CD4-positive, alpha-beta T cell (primary cell): ENCODE results near the gene DKK3. TPM values are rescaled to one million over a fixed set of nuclear protein-coding genes. Genes with fewer than 3 reads are reported as not detected.
A peak's percentile ranks its signal among the peaks of the same experiment; 100 is the strongest.

Experiments used
- ATAC-seq: fragments of 200-7000 bp; cut with Tn5 transposase; one replicate; pipeline ENCODE4 v1.10.0; 2022; ENCODE audit warnings: mild to moderate bottlenecking; ENCODE audit not compliant: poor library complexity
- CTCF ChIA-PET: fragments of 350-600 bp; sonication (Branson Sonifier 250); formaldehyde crosslinking; loops from one replicate; lab custom pipeline; 2021; ENCODE audit warnings: antibody characterized with exemption, inconsistent platforms; lab: Charles Lee
- POLR2A ChIA-PET: fragments of 350-600 bp; sonication (Branson Sonifier 250); formaldehyde crosslinking; loops from one replicate; lab custom pipeline; 2021; ENCODE audit warnings: antibody characterized with exemption, inconsistent platforms; lab: Charles Lee
- DNase-seq, 14 experiments: peaks; one replicate each; pipeline ENCODE4 v3.0.0-alpha.2; 2013 to 2020; ENCODE audit warnings: mixed read lengths in 2 of 14
- H3K27ac ChIP-seq, 2 donors: one replicate each; pipeline versions ENCODE4 v1.5.1 to v1.7.0; 2013; ENCODE audit warnings: low read length in 2 of 2, low read depth in 1 of 2, mild to moderate bottlenecking in 1 of 2
- H3K27me3 ChIP-seq, 2 experiments: 1 replicate in 1 of 2; 2 replicates in 1 of 2; pipeline versions ENCODE4 v1.6.1 to v1.7.0; 2013; ENCODE audit warnings: low read length in 2 of 2, control low read depth in 1 of 2, mild to moderate bottlenecking in 1 of 2, moderate library complexity in 1 of 2; ENCODE audit not compliant: insufficient read depth in 2 of 2, control insufficient read depth in 1 of 2
- H3K36me3 ChIP-seq: one replicate; pipeline ENCODE4 v1.6.1; 2013; ENCODE audit warnings: low read length, control low read depth; ENCODE audit not compliant: insufficient read depth
- H3K4me1 ChIP-seq: one replicate; pipeline ENCODE4 v1.6.1; 2013; ENCODE audit warnings: low read length, control low read depth; ENCODE audit not compliant: insufficient read depth
- H3K4me3 ChIP-seq: one replicate; pipeline ENCODE4 v1.5.1; 2013; ENCODE audit warnings: mild to moderate bottlenecking, low read length, moderate library complexity
- H3K9me3 ChIP-seq, 2 experiments: 1 replicate in 1 of 2; 2 replicates in 1 of 2; pipeline versions ENCODE4 v1.6.1 to v1.7.0; 2013; ENCODE audit warnings: low read length in 2 of 2, mild to moderate bottlenecking in 2 of 2, control low read depth in 1 of 2, moderate library complexity in 1 of 2; ENCODE audit not compliant: control insufficient read depth in 1 of 2, insufficient read depth in 1 of 2
- H3K27ac Mint-ChIP-seq: one replicate; pipeline ENCODE4 v1.8.0; 2020; ENCODE audit warnings: mixed read lengths
- H3K27me3 Mint-ChIP-seq: one replicate; pipeline ENCODE4 v1.8.0; 2021; ENCODE audit warnings: mixed read lengths
- H3K36me3 Mint-ChIP-seq: one replicate; pipeline ENCODE4 v1.8.0; 2021; ENCODE audit warnings: low read depth, mixed read lengths
- H3K4me1 Mint-ChIP-seq: one replicate; pipeline ENCODE4 v1.8.0; 2021; ENCODE audit warnings: low read depth, mixed read lengths
- H3K4me3 Mint-ChIP-seq: one replicate; pipeline ENCODE4 v1.8.0; 2020; ENCODE audit warnings: mild to moderate bottlenecking, mixed read lengths
- H3K9me3 Mint-ChIP-seq: one replicate; pipeline ENCODE4 v1.8.0; 2020; ENCODE audit warnings: mixed read lengths
- CTCF ChIP-seq: fragments of 200-600 bp; IDR thresholded peaks from one replicate; pipeline ENCODE4 v1.8.0; 2022; ENCODE audit warnings: antibody characterized with exemption, mild to moderate bottlenecking
- intact Hi-C, 2 experiments: fragments of 100-400 bp; cut with DNase I in 1 of 2; cut with micrococcal nuclease in 1 of 2; formaldehyde crosslinking; loops; one replicate each; pipeline versions ENCODE4 v1.15.1 to v1.9.0; 2023 to 2025; cut with DNase I, micrococcal nuclease
- total RNA-seq, 174 experiments: library from RNA in 2 of 174; stranded (reverse) in 2 of 174; gene quantifications; one replicate each; pipeline ENCODE4 v1.2.3 and lab custom pipeline; 2021 to 2026

DKK3 gene
- total RNA-seq, 2 experiments from 2014 or later, result 0.61 to 0.71 TPM

- H3K9me3 ChIP-seq, result no peaks in the 10 kb centered on the region
- POLR2A ChIA-PET, result no interaction called here
- no peaks in the 10 kb centered on the region for H3K27me3 ChIP-seq
- Mint-ChIP-seq H3K4me3 (no peak overlapping the region), H3K4me1 (peaks cover 3% of the 10 kb centered on the region), H3K27me3 (no peaks in the 10 kb centered on the region), H3K9me3 (no peaks in the 10 kb centered on the region), H3K27ac (no peak overlapping the region), H3K36me3 (peaks cover 94% of the 10 kb centered on the region)
- H3K36me3 ChIP-seq, result peaks cover 54% of the 10 kb centered on the region
- no peak overlapping the region for H3K27ac ChIP-seq
- H3K4me3 ChIP-seq, result no peak overlapping the region
- TF ChIP-seq CTCF, result peak; percentile 79
- no peaks in the 10 kb centered on the region for H3K4me1 ChIP-seq
- CTCF ChIA-PET, result interaction anchor here (0.6 to 1.2 kb wide), 3 partner anchors 11 to 16 kb away, joined by 3 to 5 read pairs (median 3); no protein-coding TSS in a partner anchor
- ATAC-seq, result peak; percentile 71
- peak in 4 of 14 experiments; percentile 9 to 58 (median 54) for DNase-seq
- intact Hi-C loops, result loop anchor here (1.0 to 5.0 kb wide), 4 partner anchors 113 to 351 kb away; no protein-coding TSS in a partner anchor
Observed at GRCh38 chr11:11931461-11932055, 76.9 kb downstream of the DKK3 start.

DNA sequence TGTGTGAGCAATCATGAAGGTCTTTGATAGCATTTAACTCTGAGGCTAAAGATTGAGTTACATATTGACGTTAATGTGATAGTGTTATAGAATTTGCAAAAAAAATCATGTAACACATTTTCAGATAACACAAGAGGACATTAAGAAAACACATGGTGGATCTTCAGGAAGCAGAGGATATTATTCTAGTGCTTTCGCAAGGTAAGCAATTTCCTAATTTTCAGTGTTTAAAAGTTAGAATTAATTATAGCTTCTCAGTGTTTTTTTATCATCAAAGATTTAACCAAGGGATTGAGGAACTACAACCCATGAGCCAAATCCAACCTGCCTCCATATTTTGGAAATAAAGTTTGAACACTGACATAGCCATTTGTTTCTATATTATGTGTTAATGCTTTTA lies 78.5 kb downstream of the DKK3 start:
- H3K27me3 Mint-ChIP-seq, result no peaks in the 10 kb centered on the region
- no peaks in the 10 kb centered on the region for H3K9me3 ChIP-seq
- H3K4me1 ChIP-seq, result no peaks in the 10 kb centered on the region
- H3K36me3 ChIP-seq, result peaks cover 40% of the 10 kb centered on the region
- intact Hi-C loops, result loop anchor here in 1 of 2 experiments (2.0 to 5.0 kb wide), 2 partner anchors 115 to 352 kb away; no protein-coding TSS in a partner anchor
- H3K4me1 Mint-ChIP-seq, result peaks cover 14% of the 10 kb centered on the region
- no peak for ATAC-seq
- H3K9me3 Mint-ChIP-seq, result no peaks in the 10 kb centered on the region
- H3K36me3 Mint-ChIP-seq, result peaks cover 95% of the 10 kb centered on the region
- no peak overlapping the region for H3K4me3 ChIP-seq
- POLR2A ChIA-PET, result no interaction called here
- H3K27ac Mint-ChIP-seq, result no peak overlapping the region
- no peak overlapping the region for H3K27ac ChIP-seq
- no peak overlapping the region for H3K4me3 Mint-ChIP-seq
- TF ChIP-seq CTCF, result no peak
- no peak for DNase-seq
- no peaks in the 10 kb centered on the region for H3K27me3 ChIP-seq
- CTCF ChIA-PET, result no interaction called here

DNA sequence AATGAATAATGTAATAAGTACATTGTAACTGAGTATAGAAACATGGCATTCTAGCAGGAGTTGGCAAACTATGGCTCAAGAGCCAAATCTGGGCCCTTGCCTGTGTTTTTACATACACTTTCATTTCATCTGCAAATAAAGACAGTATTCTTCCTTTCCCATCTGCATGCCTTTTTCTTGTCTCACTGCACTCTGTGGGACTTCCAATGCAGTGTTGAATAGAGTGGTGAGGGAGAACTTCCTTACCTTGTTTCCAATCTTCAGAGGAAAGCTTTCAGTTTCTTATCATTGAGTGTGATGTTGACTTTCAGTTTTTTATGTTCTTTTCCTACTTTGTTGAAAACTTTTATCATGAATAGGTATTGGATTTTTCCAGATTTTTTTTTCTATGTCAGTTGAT lies 84.6 kb downstream of the DKK3 start:
- H3K36me3 ChIP-seq, result peaks cover 8% of the 10 kb centered on the region

More for the DNA sequence above, 84.6 kb downstream of the DKK3 start:
- no peaks in the 10 kb centered on the region for H3K4me1 ChIP-seq
- ATAC-seq (no peak), DNase-seq (no peak)
- TF ChIP-seq CTCF, result no peak
- H3K9me3 ChIP-seq, result no peaks in the 10 kb centered on the region
- ChIA-PET CTCF (no interaction called here), POLR2A (no interaction called here)
- H3K27ac ChIP-seq, result no peak overlapping the region
- Mint-ChIP-seq H3K27ac (no peak overlapping the region), H3K4me1 (peaks cover 25% of the 10 kb centered on the region), H3K4me3 (no peak overlapping the region), H3K27me3 (no peaks in the 10 kb centered on the region), H3K36me3 (peaks cover 80% of the 10 kb centered on the region), H3K9me3 (no peaks in the 10 kb centered on the region)
- intact Hi-C loops, result no loop called here
- no peaks in the 10 kb centered on the region for H3K27me3 ChIP-seq
- no peak overlapping the region for H3K4me3 ChIP-seq
